Liver (tissue), 9 donors: ENCODE results near the gene NAIF1. TPM values are rescaled to one million over a fixed set of nuclear protein-coding genes. Genes with fewer than 3 reads are reported as not detected.

Source experiments
- DNase-seq: peaks from one replicate; pipeline ENCODE4 v3.0.0-alpha.2; 2017; ENCODE audit warnings: low spot score
- H3K27ac ChIP-seq, 2 donors: one replicate each; pipeline ENCODE4 v1.7.0; 2013; ENCODE audit warnings: inconsistent platforms in 2 of 2, low read length in 2 of 2, control low read depth in 1 of 2, low read depth in 1 of 2, mild to moderate bottlenecking in 1 of 2
- H3K27me3 ChIP-seq, 4 donors: one replicate each; pipeline versions ENCODE4 v1.6.1 to v1.7.0; 2013; ENCODE audit warnings: low read length in 3 of 4, inconsistent platforms in 1 of 4, mild to moderate bottlenecking in 1 of 4, moderate library complexity in 1 of 4; ENCODE audit not compliant: control insufficient read depth in 4 of 4, insufficient read depth in 4 of 4
- H3K36me3 ChIP-seq, 4 donors: one replicate each; pipeline versions ENCODE4 v1.6.1 to v1.7.0; 2013; ENCODE audit warnings: low read length in 3 of 4, mild to moderate bottlenecking in 3 of 4, low read depth in 1 of 4, moderate library complexity in 1 of 4; ENCODE audit not compliant: control insufficient read depth in 4 of 4, insufficient read depth in 3 of 4
- H3K4me1 ChIP-seq, 4 donors: one replicate each; pipeline versions ENCODE4 v1.6.1 to v1.7.0; 2013; ENCODE audit warnings: low read length in 3 of 4, mild to moderate bottlenecking in 3 of 4, moderate library complexity in 1 of 4; ENCODE audit not compliant: control insufficient read depth in 4 of 4, insufficient read depth in 4 of 4
- H3K4me3 ChIP-seq, 3 donors: one replicate each; pipeline versions ENCODE4 v1.6.1 to v1.7.0; 2013; ENCODE audit warnings: low read length in 3 of 3, control low read depth in 1 of 3, low read depth in 1 of 3, mild to moderate bottlenecking in 1 of 3
- H3K9ac ChIP-seq, 2 donors: one replicate each; pipeline ENCODE4 v1.7.0; 2013; ENCODE audit warnings: low read length in 2 of 2, mild to moderate bottlenecking in 2 of 2, moderate library complexity in 2 of 2, control low read depth in 1 of 2, low read depth in 1 of 2
- H3K9me3 ChIP-seq, 4 donors: one replicate each; pipeline versions ENCODE4 v1.6.1 to v1.7.0; 2013; ENCODE audit warnings: low read length in 3 of 4; ENCODE audit not compliant: control insufficient read depth in 4 of 4
- ATF3 ChIP-seq: IDR thresholded peaks from 2 replicates; pipeline ENCODE4 v1.6.1; 2016; ENCODE audit warnings: antibody characterized with exemption
- CTCF ChIP-seq: fragments of 150-350 bp; IDR thresholded peaks from 2 replicates; pipeline ENCODE4 v1.5.1; 2017; ENCODE audit warnings: improper control_type of control experiment, low read depth, low read length; ENCODE audit not compliant: missing input control
- EGR1 ChIP-seq, 2 donors: IDR thresholded peaks; 2 replicates each; pipeline ENCODE4 v1.6.1; 2016 to 2018; ENCODE audit warnings: antibody characterized with exemption in 2 of 2, low read depth in 2 of 2
- FOXA1 ChIP-seq: IDR thresholded peaks from 2 replicates; pipeline ENCODE4 v1.6.1; 2016; ENCODE audit warnings: antibody characterized with exemption
- FOXA2 ChIP-seq: IDR thresholded peaks from 2 replicates; pipeline ENCODE4 v1.6.1; 2016; ENCODE audit warnings: antibody characterized with exemption
- HNF4G ChIP-seq: IDR thresholded peaks from 2 replicates; pipeline ENCODE4 v1.6.1; 2016; ENCODE audit warnings: antibody characterized with exemption
- JUND ChIP-seq, 2 donors: IDR thresholded peaks; 2 replicates each; pipeline ENCODE4 v1.6.1; 2016; ENCODE audit warnings: antibody characterized with exemption in 2 of 2
- MAX ChIP-seq: IDR thresholded peaks from 2 replicates; pipeline ENCODE4 v1.6.1; 2016; ENCODE audit warnings: antibody characterized with exemption
- NR2F2 ChIP-seq: IDR thresholded peaks from 2 replicates; pipeline ENCODE4 v1.6.1; 2016; ENCODE audit warnings: antibody characterized with exemption
- RAD21 ChIP-seq, 2 donors: IDR thresholded peaks; 2 replicates each; pipeline ENCODE4 v1.6.1; 2016; ENCODE audit warnings: antibody characterized with exemption in 2 of 2, mild to moderate bottlenecking in 2 of 2
- REST ChIP-seq: IDR thresholded peaks from 2 replicates; pipeline ENCODE4 v1.6.1; 2016; ENCODE audit warnings: antibody characterized with exemption, mild to moderate bottlenecking
- RXRA ChIP-seq, 2 donors: IDR thresholded peaks; 2 replicates each; pipeline ENCODE4 v1.6.1; 2017 to 2018; ENCODE audit warnings: antibody characterized with exemption in 2 of 2, mild to moderate bottlenecking in 1 of 2
- SP1 ChIP-seq: IDR thresholded peaks from 2 replicates; pipeline ENCODE4 v1.6.1; 2018; ENCODE audit warnings: antibody characterized with exemption, mild to moderate bottlenecking
- TAF1 ChIP-seq: conservative IDR thresholded peaks from 2 replicates; pipeline ENCODE4 v1.6.1; 2016; ENCODE audit warnings: antibody characterized with exemption, mild to moderate bottlenecking
- YY1 ChIP-seq: IDR thresholded peaks from 2 replicates; pipeline ENCODE4 v1.6.1; 2016; ENCODE audit warnings: antibody characterized with exemption, mild to moderate bottlenecking
- ZBTB33 ChIP-seq: IDR thresholded peaks from 2 replicates; pipeline ENCODE4 v1.6.1; 2016; ENCODE audit warnings: antibody characterized with exemption
- WGBS: extraction: QIAGEN DNeasy Blood & Tissue Kit; methylation state at CpG from one replicate; pipeline ENCODE4 v1.1.7; 2013; 5-methylcytosine and 5-hydroxymethylcytosine counted together
- polyA plus RNA-seq, 2 donors: library from polyadenylated mRNA; stranded (reverse) in 1 of 2; unstranded in 1 of 2; fragments of 200-250 nt in 1 of 2; fragments of >200 nt in 1 of 2; fragmentation: Nextera tagmentation in 1 of 2; extraction: Ambion mirVana in 1 of 2; gene quantifications; one replicate each; pipeline versions ENCODE4 v1.2.1 to v1.2.3, GENCODE V29; 2013 to 2015
- total RNA-seq, 2 donors: library from RNA; depleted of rRNA; stranded (reverse); fragments of >200 nt; gene quantifications; one replicate each; pipeline ENCODE4 v1.2.3, GENCODE V29; 2014
- donor health status: healthy.
- donor health status: healthy.
- donor health status: healthy.
- donor health status: healthy.
- donor health status: healthy.

Gene NAIF1
- total and polyA plus RNA-seq, 4 donors, result 2.5 to 6.5 (median 4.7) TPM

GRCh38 chr9:128102196-128102595 is 35.1 kb upstream of the NAIF1 start:
- H3K27ac ChIP-seq, result peak overlapping the region; percentile 91 to 94
- H3K4me1 ChIP-seq, result peaks cover 20 to 75% (median 55%) of the 10 kb centered on the region in 4 donors
- H3K27me3 ChIP-seq, result no peaks in the 10 kb centered on the region
- peaks cover 14 to 28% (median 18%) of the 10 kb centered on the region in 4 donors for H3K36me3 ChIP-seq
- peak overlapping the region in 2 of 3 donors; percentile 2 to 12 for H3K4me3 ChIP-seq
- WGBS, result 55% methylated on average over 13 of the region's 13 CpGs
- TF ChIP-seq MAX, result peak; percentile 8
- TF ChIP-seq FOXA2, result peak; percentile 7
- no peak for TF ChIP-seq REST
- no peak for DNase-seq
- no peaks in the 10 kb centered on the region for H3K9me3 ChIP-seq
- peak overlapping the region in 1 of 2 donors; percentile 64 for H3K9ac ChIP-seq

GRCh38 chr9:128101690-128102089 is 34.6 kb upstream of the NAIF1 start:
- TF ChIP-seq RXRA (IDR thresholded peaks at IDR 0.05), result peak in 1 of 2 donors; percentile 16
- TF ChIP-seq CTCF, result no peak
- peak; percentile 4 for TF ChIP-seq SP1
- peak; percentile 7 for TF ChIP-seq FOXA2
- Histone ChIP-seq H3K4me3 (peak overlapping the region in 2 of 3 donors; percentile 2 to 12), H3K27ac (peak overlapping the region; percentile 91 to 94), H3K27me3 (no peaks in the 10 kb centered on the region), H3K4me1 (peaks cover 16 to 75% (median 56%) of the 10 kb centered on the region in 4 donors), H3K9ac (peak overlapping the region in 1 of 2 donors; percentile 64), H3K36me3 (peaks cover 12 to 24% (median 13%) of the 10 kb centered on the region in 4 donors), H3K9me3 (no peaks in the 10 kb centered on the region)
- 41% methylated on average over 20 of the region's 20 CpGs for WGBS
- DNase-seq, result no peak

GRCh38 chr9:128101231-128101661 is 34.1 kb upstream of the NAIF1 start:
- Histone ChIP-seq H3K27ac (peak overlapping the region; percentile 91 to 94), H3K9me3 (no peaks in the 10 kb centered on the region), H3K27me3 (no peaks in the 10 kb centered on the region), H3K36me3 (peaks cover 9 to 20% (median 9%) of the 10 kb centered on the region in 4 donors), H3K4me1 (peaks cover 17 to 72% (median 55%) of the 10 kb centered on the region in 4 donors), H3K9ac (peak overlapping the region; percentile 98 to 99), H3K4me3 (peak overlapping the region in 2 of 3 donors; percentile 56 to 93)
- DNase-seq, result no peak
- 53% methylated on average over 12 of the region's 12 CpGs for WGBS
- TF ChIP-seq ATF3, result no peak
- TF ChIP-seq YY1, result peak; percentile 37
- TF ChIP-seq FOXA1, result no peak
- peak; percentile 29 for TF ChIP-seq ZBTB33
- TF ChIP-seq NR2F2, result peak; percentile 57
- no peak for TF ChIP-seq CTCF
- no peak for TF ChIP-seq HNF4G
- TF ChIP-seq MAX, result peak; percentile 11
- peak in 1 of 2 donors; percentile 7 for TF ChIP-seq RAD21 (IDR thresholded peaks at IDR 0.05)
- TF ChIP-seq EGR1 (IDR thresholded peaks at IDR 0.05; ENCODE audit: low read depth in 2 of 2), result no peak
- peak; percentile 67 for TF ChIP-seq TAF1
- TF ChIP-seq JUND (IDR thresholded peaks at IDR 0.05), result peak; percentile 27 to 32
- no peak for TF ChIP-seq FOXA2
- peak; percentile 79 to 85 for TF ChIP-seq RXRA (IDR thresholded peaks at IDR 0.05)
- TF ChIP-seq SP1, result peak; percentile 32
